M059J (cell line): Measurements from ENCODE around the gene SLC2A14. TPM values are rescaled to one million over a fixed set of nuclear protein-coding genes. Genes with fewer than 3 reads are reported as not detected.

Experiments used
- total RNA-seq: library from RNA; depleted of rRNA; stranded (reverse); fragments of >200 nt; shearing (Covaris generic); gene quantifications from 2 replicates; pipeline ENCODE4 v1.2.3, GENCODE V29; 2014; rRNA removed

SLC2A14 gene
- total RNA-seq, 1 experiment from 2014 or later, result not detected

Other genes with a start within 250 kb of the SLC2A14 start
- gene APOBEC1, start 207.0 kb downstream of the SLC2A14 start, total RNA-seq, result not detected in 2 replicates
- not detected in 2 replicates for gene GDF3, start 177.1 kb downstream of the SLC2A14 start, total RNA-seq
- gene DPPA3, start 161.5 kb downstream of the SLC2A14 start, total RNA-seq, result not detected in 2 replicates
- gene CLEC4C, start 125.5 kb downstream of the SLC2A14 start, total RNA-seq, result not detected in 2 replicates
- not detected in 2 replicates for gene NANOGNB, start 107.7 kb downstream of the SLC2A14 start, total RNA-seq
- gene NANOG, start 83.5 kb downstream of the SLC2A14 start, total RNA-seq, result not detected in 2 replicates
- gene SLC2A3, start 63.3 kb upstream of the SLC2A14 start, total RNA-seq, result 12.1 and 13.0 TPM in 2 replicates
- 6.7 and 13.8 TPM in 2 replicates for gene FOXJ2, start 159.8 kb upstream of the SLC2A14 start, total RNA-seq
- 0.47 and 1.3 TPM in 2 replicates for gene C3AR1, start 193.4 kb upstream of the SLC2A14 start, total RNA-seq
- 39.0 and 44.7 TPM in 2 replicates for gene NECAP1, start 209.4 kb upstream of the SLC2A14 start, total RNA-seq